GM19468 (cell line): Measurements from ENCODE around the gene C11orf42.
"Not testable (repeated sequence)": the region's sequence is repeated elsewhere in the genome, so short reads cannot be mapped to it uniquely, and the experiment has no call there.

Source experiments
- ATAC-seq: cut with Tn5 transposase; IDR thresholded peaks from one replicate; pipeline ENCODE4 v1.9.1; 2021; ENCODE audit warnings: mild to moderate bottlenecking, moderate library complexity, moderate number of reproducible peaks; ENCODE audit not compliant: unreplicated experiment; ENCODE audit errors: extremely low read depth

The C11orf42 gene

GRCh38 chr11:6219359-6219758, 14.0 kb downstream of the C11orf42 start:
- no peak for ATAC-seq

DNA sequence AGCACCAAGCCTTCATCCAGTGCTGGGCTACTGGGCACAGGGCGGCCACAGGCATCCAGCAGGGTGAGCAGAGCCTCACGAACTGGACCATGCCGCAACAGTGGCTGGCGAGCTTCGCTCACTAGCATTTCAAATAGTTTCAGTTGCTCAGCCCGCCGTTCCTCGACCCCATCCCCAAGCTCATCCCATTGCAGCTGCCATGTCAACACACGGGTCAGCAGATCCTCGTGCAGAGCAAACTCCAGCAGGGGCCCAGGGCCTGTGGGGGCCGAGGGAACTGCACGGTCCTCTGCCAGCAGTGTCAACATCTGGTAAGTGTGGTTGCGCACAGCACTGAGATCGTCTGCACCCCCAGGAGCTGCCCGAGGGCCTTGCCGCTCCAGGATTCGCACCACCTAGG, 18.5 kb downstream of the C11orf42 start:
- ATAC-seq = no peak

DNA sequence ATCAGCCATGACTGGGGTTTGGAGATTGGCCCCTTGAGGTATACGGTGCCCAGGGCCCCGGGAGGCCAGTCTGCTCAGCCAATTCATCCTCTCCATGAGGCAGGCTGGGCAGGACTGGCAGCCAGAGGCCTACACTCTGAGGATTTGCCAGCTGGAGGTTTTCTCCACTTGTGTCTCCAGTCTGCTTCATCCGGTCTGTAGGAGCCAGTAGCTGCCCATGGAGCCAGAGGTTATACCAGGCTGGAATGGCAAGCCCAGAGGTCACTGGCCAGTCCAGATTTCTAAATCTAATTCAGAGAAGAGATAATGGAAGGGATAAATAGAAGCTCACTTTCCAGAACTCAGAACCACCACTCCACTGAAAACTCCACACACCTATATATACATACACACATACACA, 19.1 kb downstream of the C11orf42 start:
- no peak for ATAC-seq

DNA sequence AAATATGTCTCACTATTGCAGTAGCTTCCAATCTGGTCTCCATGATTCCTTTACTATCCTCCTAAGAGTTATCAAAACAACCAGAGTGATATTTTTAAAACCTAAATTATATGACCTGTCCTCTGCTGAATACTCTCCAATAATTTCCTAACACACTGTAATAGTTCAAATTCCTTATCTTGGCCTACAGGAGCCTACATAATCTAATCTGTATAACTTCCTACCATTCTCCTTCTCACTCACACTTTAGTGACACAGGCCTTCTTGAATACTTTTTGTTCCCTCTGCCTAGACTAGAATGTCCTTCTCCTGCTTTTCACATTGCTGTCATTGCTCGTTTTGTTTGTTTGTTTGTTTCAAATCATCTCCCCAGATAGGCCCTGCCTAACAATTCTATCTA, 19.7 kb downstream of the C11orf42 start:
- ATAC-seq = no peak

- no peak for ATAC-seq
These were observed 20.5 kb downstream of the C11orf42 start for GRCh38 chr11:6225896-6226295.

DNA sequence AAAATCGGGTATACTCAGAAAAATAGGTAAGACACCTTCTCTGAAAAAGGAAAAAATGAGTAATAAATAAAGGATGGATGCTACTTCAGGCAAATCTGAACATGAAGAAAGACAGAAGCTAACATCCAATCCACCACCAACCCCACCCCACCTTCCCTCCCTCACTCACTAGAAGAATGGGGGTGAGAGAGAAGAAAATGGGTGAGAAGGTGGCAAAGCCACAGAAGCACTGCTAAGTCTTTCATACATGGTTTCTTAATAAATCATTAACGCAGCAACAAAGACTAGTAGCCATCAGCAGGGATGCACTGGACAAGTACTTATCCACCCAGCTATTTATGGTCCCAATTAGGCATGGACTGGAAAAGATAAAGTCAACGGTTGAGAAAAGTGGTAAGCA, 23.2 kb downstream of the C11orf42 start:
- no peak for ATAC-seq

DNA sequence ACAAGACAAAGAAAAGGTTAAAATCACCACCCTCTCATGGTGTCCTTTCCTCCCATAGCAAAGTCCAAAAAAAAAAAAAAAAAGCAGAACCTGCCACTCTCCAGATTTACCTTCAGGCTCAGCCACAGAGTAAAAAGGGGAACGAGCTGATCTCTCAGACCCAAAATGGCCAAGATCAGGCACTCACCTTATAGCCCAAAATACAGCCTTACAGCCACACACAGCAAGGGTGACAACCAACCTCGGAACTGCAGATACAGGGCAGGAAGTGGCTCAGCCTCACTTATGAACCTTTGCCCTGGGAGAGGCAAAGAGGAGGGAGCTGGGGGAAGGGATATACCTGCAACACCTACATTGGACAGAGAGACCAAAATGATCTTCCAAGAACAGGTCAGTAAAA, 24.6 kb downstream of the C11orf42 start:
- ATAC-seq = no peak

DNA sequence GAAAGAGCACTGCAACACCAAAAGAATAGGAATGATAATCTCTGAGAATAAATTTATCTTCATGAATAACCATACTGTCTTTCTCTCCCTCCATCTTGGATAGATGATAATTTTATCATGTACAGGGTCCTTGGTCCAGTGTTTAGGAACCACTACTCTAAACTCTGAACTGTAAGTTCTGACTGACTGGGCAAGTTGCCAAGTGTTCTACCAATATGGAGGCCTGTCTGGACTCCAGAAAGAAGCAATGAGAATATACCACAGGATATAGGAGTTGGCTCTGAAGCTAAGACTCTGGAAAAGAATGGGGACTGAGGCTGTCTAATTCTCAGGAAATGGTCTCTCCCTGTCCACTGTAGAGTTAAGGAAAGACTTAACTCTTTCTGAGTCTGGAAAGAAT, 27.5 kb downstream of the C11orf42 start:
- no peak for ATAC-seq

- no peak for ATAC-seq
These were observed 28.6 kb downstream of the C11orf42 start for GRCh38 chr11:6233984-6234386.

DNA sequence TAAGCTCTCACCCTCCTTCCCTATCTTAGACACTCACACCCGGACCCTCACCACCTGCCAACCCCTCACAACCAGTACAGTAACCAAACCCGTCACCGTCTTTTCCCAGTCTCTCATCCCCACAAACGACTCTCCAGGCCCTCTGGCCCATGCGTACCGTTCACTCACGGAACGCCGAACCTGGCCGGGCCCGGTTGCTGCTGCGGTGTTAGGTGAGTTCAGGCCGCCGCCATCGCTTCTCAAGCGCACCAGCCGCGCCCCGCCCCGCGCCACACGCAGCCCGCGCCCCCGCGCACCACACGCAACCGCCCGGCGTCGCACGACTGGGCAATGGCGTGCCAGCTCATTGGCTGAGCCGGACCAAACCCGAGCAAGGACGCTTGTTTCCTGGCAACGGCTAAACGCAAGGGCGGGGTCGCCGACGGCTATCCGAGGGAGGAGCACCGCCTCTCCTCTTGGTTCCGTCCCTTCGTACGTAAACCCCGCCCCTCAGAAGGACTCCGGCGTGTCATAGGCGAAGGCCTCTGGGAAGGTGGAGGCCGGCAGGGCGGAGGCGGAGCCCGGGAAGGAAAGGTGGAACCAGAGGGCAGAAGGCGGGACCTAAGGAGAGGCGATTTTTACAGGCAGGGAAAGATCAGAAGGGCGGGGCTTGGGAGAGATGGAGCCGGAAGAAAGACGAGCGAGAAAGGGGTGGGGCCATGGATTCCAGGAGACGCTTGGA, 29.2 kb downstream of the C11orf42 start, which contains the start of gene FHIP1B:
FHIP1B (minus strand) TSS at position 250 of the 721 bp plus-strand sequence. CDS start 10,120 bp downstream, outside the sequence.
- peak; percentile 98 for ATAC-seq

DNA sequence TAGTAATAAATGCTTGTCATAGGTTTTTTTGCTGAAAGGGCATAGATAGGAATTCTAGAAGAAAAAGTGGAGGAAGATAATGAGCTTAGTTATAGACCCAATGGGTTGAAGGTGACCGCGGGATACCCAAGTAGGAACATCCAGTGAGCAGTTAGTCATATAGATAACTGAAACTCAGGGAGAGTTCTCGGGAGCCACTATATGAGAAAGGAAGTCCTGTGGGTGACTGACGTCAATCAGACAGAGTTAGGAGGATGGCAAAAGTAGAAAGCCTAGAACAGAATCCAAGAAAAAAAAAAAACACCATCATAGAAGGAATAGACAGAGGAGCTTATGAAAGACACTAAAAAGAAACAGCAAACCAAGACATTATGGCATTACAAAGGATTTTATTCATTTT, 31.9 kb downstream of the C11orf42 start:
- no peak for ATAC-seq

DNA sequence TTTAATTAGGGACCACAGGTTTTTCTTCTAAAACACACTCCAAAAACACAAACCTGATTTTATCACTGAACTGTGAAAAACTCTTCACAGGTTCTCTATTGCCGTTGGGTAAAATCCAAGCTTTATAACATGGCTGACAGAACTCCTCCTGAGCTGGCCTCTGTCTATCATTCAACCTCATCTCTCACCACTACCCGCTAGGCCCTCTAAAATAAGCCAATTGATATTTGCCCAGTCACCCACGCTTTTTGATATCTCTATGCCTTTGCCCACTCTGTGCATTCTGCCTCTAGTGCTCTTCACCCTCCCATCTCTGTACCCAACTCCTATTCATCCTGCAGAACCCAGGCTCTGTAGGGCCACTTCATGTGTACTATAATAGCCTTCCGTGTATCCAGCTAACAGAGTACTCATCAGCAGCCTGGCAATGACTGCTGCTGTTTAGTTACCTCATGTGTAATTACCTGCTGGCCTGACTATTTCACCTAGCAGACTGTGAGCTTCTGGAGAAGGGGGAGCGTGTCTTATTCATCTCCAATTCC, 32.5 kb downstream of the C11orf42 start:
- ATAC-seq = no peak

DNA sequence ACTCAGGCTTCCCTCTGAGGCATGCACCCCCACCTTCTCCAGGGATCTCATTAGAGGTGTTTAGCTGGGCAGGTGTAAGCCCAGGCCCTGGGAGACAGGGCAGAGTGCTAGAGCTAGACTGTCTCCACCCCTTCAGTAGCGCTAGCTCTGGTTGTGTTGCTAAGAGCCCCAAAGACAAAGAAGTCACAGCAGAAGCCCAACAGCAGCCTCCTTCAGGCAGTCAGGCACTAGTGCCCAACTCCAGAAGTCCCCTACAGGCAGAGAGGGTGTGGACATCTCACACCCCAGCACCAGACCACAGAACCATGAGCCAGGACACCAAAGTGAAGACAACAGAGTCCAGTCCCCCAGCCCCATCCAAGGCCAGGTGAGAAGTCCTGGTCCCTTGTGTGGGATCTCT, 33.5 kb downstream of the C11orf42 start, which contains the start of gene CNGA4:
CNGA4 (plus strand) TSS at position 188 of the 400 bp plus-strand sequence; CDS start at position 306, 118 bp downstream.
- ATAC-seq = no peak

GRCh38 chr11:6240139-6240538, 34.8 kb downstream of the C11orf42 start:
- ATAC-seq = no peak

DNA sequence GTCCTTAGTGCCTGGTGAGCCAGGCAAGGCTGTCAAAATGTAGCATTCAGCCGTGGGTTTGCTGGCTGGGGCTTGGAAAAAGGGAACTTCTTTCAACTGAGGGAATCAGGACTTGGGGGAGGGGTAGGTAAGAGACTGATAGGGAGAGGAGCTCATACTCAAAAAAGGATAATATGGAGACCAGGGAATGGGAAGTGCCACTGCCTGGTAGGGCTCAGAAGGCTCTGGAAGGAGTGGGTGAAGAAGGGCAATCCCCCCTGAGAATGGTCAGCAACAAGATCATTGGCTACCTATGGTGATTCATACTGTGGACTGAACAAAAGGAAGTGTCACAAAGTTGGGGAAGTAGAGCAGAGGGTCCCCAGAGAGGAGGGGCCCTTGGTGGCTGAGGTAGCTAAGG, 35.4 kb downstream of the C11orf42 start:
- no peak for ATAC-seq

- no peak for ATAC-seq
These were observed 36.0 kb downstream of the C11orf42 start for GRCh38 chr11:6241316-6241715.

GRCh38 chr11:6245536-6245935, 40.2 kb downstream of the C11orf42 start:
- ATAC-seq = no peak

GRCh38 chr11:6248248-6248647, 42.9 kb downstream of the C11orf42 start:
- ATAC-seq = no peak

DNA sequence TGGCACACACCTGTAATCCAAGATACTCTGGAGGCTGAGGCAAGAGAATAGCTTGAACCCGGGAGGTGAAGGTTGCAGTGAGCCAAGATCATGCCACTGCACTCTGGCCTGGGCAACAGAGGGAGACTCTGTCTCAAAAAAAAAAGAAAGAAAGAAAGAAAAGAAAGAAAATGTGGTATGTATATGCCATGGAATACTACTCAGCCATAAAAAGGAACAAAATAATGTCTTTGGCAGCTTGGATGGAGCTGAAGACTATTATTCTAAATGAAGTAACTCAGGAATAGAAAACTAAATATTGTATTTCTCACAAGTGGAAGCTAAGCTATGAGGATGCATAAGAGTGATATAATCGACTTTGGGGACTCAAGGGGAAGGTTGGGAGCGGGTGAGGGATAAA, 43.5 kb downstream of the C11orf42 start:
- not testable (repeated sequence) for ATAC-seq

GRCh38 chr11:6249770-6250555, 44.6 kb downstream of the C11orf42 start:
- no peak for ATAC-seq

DNA sequence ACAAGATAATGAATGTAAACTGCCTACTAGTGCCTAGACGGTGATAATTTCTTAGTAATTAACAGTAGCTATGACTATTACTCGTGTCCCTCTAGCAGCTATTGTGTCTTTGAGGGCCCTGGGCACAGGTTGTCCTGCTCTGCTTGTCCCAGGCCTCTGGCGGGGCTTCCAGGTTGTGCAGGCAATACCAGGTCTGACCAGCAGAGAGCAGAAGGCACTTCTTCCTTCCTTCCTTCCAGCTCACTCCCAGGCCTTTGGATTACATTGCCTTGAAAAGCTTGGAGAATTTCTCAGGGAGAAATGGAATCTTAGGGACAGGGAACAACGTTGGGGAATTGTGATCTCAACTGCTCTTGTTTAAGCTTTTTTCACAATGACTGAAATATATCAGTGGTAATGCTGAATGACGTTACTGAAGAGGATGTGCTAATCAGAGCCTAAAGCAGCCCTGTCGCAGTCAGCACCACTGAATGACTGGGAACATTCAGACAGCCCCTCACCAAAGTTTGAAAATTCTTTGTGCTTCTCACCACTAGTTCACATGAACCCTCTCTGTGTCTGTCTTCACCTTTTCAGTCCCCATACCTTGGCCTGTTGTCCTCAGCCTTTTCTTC, 45.9 kb downstream of the C11orf42 start:
- no peak for ATAC-seq
